NCI-H146 treated with DMSO at 0.1 percent for 48 hours (cell line): ENCODE results near the gene U2SURP.
A peak's percentile ranks its signal among the peaks of the same experiment; 100 is the strongest.

Experiments
- DNase-seq: peaks from one replicate; lab custom pipeline; 2025; ENCODE audit not compliant: unreplicated experiment; lab: John Stamatoyannopoulos, UW

Gene U2SURP

GRCh38 chr3:143001369-143002082 is at the start of gene U2SURP:
U2SURP (plus strand) TSS chr3:143001570; CDS start chr3:143001629, 59 bp downstream.
- DNase-seq: peak; percentile 99

- DNase-seq: no peak
Observed at GRCh38 chr3:142951794-142952193, 49.6 kb upstream of the U2SURP start.

GRCh38 chr3:142952272-142953193 is 48.8 kb upstream of the U2SURP start:
- DNase-seq: no peak

GRCh38 chr3:142953443-142953842 is 47.9 kb upstream of the U2SURP start:
- DNase-seq: no peak

- DNase-seq: no peak
Observed at GRCh38 chr3:142958707-142959106, 42.7 kb upstream of the U2SURP start.

- DNase-seq: peak; percentile 39
Observed at GRCh38 chr3:142960322-142960850, 41.0 kb upstream of the U2SURP start.

GRCh38 chr3:142961539-142961938 is 39.8 kb upstream of the U2SURP start:
- no peak for DNase-seq

GRCh38 chr3:142962175-142962519 is 39.2 kb upstream of the U2SURP start:
- no peak for DNase-seq

- no peak for DNase-seq
Observed at GRCh38 chr3:142962520-142963233, 38.7 kb upstream of the U2SURP start.

GRCh38 chr3:142963234-142963515 is 38.2 kb upstream of the U2SURP start:
- no peak for DNase-seq

- peak; percentile 46 for DNase-seq
Observed at GRCh38 chr3:142963516-142964448, 37.6 kb upstream of the U2SURP start, which contains the start of gene PAQR9. PAQR9 (minus strand) TSS chr3:142963674; CDS start chr3:142963336, 338 bp downstream.

GRCh38 chr3:142965581-142965980 is 35.8 kb upstream of the U2SURP start:
- no peak for DNase-seq

- no peak for DNase-seq
Observed at GRCh38 chr3:142966808-142967207, 34.6 kb upstream of the U2SURP start.

GRCh38 chr3:142968319-142969025 is 32.9 kb upstream of the U2SURP start:
- no peak for DNase-seq

- DNase-seq: no peak
Observed at GRCh38 chr3:142971431-142971830, 29.9 kb upstream of the U2SURP start.

GRCh38 chr3:142972092-142972753 is 29.1 kb upstream of the U2SURP start:
- DNase-seq: no peak

- DNase-seq: no peak
Observed at GRCh38 chr3:142973217-142974009, 28.0 kb upstream of the U2SURP start.

- DNase-seq: no peak
Observed at GRCh38 chr3:142975316-142975995, 25.9 kb upstream of the U2SURP start.
